Measurements from ENCODE around the gene NENF. TPM values are rescaled to one million over a fixed set of nuclear protein-coding genes. Genes with fewer than 3 reads are reported as not detected.

The NENF gene
- polyA plus RNA-seq, 1 donor (not counting 4 experiments of a cell fraction or from before 2014, with no cell fraction given) = 65.6 TPM

GRCh38 chr1:212470059-212470458, 37.3 kb downstream of the NENF start:
- no peaks in the 10 kb centered on the region for H3K79me2 ChIP-seq (ENCODE audit: control insufficient read depth, insufficient read depth, low read length)
- H3K4me3 ChIP-seq (ENCODE audit: control insufficient read depth in 2 of 3, extremely low read depth in 1 of 3, insufficient read depth in 2 of 3, low read depth in 1 of 3, low read length in 3 of 3) = peak overlapping the region in 1 of 3 experiments; percentile 24
- no peaks in the 10 kb centered on the region for H3K36me3 ChIP-seq (ENCODE audit: control insufficient read depth in 2 of 2, extremely low read depth in 1 of 2, insufficient read depth in 2 of 2, low read length in 2 of 2)
- peak overlapping the region; percentile 80 for H3K27ac ChIP-seq (ENCODE audit: control insufficient read depth, insufficient read depth, low read length)
- peaks cover 16% of the 10 kb centered on the region for H3K4me1 ChIP-seq (ENCODE audit: control insufficient read depth, extremely low read depth, insufficient read depth, low read length)
- no peaks in the 10 kb centered on the region for H3K9me3 ChIP-seq (ENCODE audit: control insufficient read depth, low read depth, low read length)
- TF ChIP-seq CTCF (optimal IDR thresholded peaks at IDR 0.05 in 1 of 3, IDR thresholded peaks at IDR 0.05 in 1 of 3, conservative IDR thresholded peaks at IDR 0.05 in 1 of 3; ENCODE audit: extremely low read depth in 1 of 3, insufficient read depth in 2 of 3, low read length in 3 of 3) = no peak
- no peak for TF ChIP-seq EZH2 (IDR thresholded peaks at IDR 0.05; ENCODE audit: low read length)
- DNase-seq (ENCODE audit: low read depth, low spot score) (peak; percentile 96), FAIRE-seq (peak; percentile 92)
- peaks cover 2% of the 10 kb centered on the region for H3K9me1 ChIP-seq (ENCODE audit: control insufficient read depth, extremely low read depth, insufficient read depth, low read length)
- peak overlapping the region; percentile 73 for H3K4me2 ChIP-seq (ENCODE audit: control insufficient read depth, extremely low read depth, insufficient read depth, low read depth, low read length)
- peak overlapping the region; percentile 70 for H3K9ac ChIP-seq (ENCODE audit: control insufficient read depth, extremely low read depth, insufficient read depth, low read length)
- H2AFZ ChIP-seq (ENCODE audit: control insufficient read depth, low read length) = peak overlapping the region; percentile 74
- H4K20me1 ChIP-seq (ENCODE audit: control insufficient read depth, extremely low read depth, insufficient read depth, low read length) = no peaks in the 10 kb centered on the region
- H3K27me3 ChIP-seq (ENCODE audit: control insufficient read depth, extremely low read depth, insufficient read depth, low read length) = no peaks in the 10 kb centered on the region
- dilution Hi-C loops (cut with MboI; ENCODE audit: extremely low pct_ligation_motif_present, low sequenced_read_pairs) = no loop called here

- no peak for DNase-seq (ENCODE audit: low read depth, low spot score)
- dilution Hi-C loops (cut with MboI; ENCODE audit: extremely low pct_ligation_motif_present, low sequenced_read_pairs) = no loop called here
- Histone ChIP-seq H3K27ac (ENCODE audit: control insufficient read depth, insufficient read depth, low read length) (no peak overlapping the region), H3K4me1 (ENCODE audit: control insufficient read depth, extremely low read depth, insufficient read depth, low read length) (peaks cover 16% of the 10 kb centered on the region), H2AFZ (ENCODE audit: control insufficient read depth, low read length) (no peak overlapping the region), H3K4me3 (ENCODE audit: control insufficient read depth in 2 of 3, extremely low read depth in 1 of 3, insufficient read depth in 2 of 3, low read depth in 1 of 3, low read length in 3 of 3) (no peak overlapping the region), H3K27me3 (ENCODE audit: control insufficient read depth, extremely low read depth, insufficient read depth, low read length) (no peaks in the 10 kb centered on the region), H3K4me2 (ENCODE audit: control insufficient read depth, extremely low read depth, insufficient read depth, low read depth, low read length) (no peak overlapping the region), H3K9me1 (ENCODE audit: control insufficient read depth, extremely low read depth, insufficient read depth, low read length) (peaks cover 2% of the 10 kb centered on the region), H3K9ac (ENCODE audit: control insufficient read depth, extremely low read depth, insufficient read depth, low read length) (no peak overlapping the region), H3K79me2 (ENCODE audit: control insufficient read depth, insufficient read depth, low read length) (no peaks in the 10 kb centered on the region), H4K20me1 (ENCODE audit: control insufficient read depth, extremely low read depth, insufficient read depth, low read length) (no peaks in the 10 kb centered on the region), H3K9me3 (ENCODE audit: control insufficient read depth, low read depth, low read length) (no peaks in the 10 kb centered on the region), H3K36me3 (ENCODE audit: control insufficient read depth in 2 of 2, extremely low read depth in 1 of 2, insufficient read depth in 2 of 2, low read length in 2 of 2) (no peaks in the 10 kb centered on the region)
- TF ChIP-seq CTCF (optimal IDR thresholded peaks at IDR 0.05 in 1 of 3, IDR thresholded peaks at IDR 0.05 in 1 of 3, conservative IDR thresholded peaks at IDR 0.05 in 1 of 3; ENCODE audit: extremely low read depth in 1 of 3, insufficient read depth in 2 of 3, low read length in 3 of 3) (no peak), EZH2 (IDR thresholded peaks at IDR 0.05; ENCODE audit: low read length) (no peak)
- no peak for FAIRE-seq
Observed at GRCh38 chr1:212471286-212471685, 38.6 kb downstream of the NENF start.

Measured in keratinocyte (primary cell).